Mucosa of stomach (tissue), 1 donor: ENCODE results near the gene LAMA3.

Experiments used
- H3K27me3 ChIP-seq: one replicate; pipeline ENCODE4 v1.7.0; 2013; ENCODE audit warnings: mild to moderate bottlenecking, low read length; ENCODE audit not compliant: control insufficient read depth, insufficient read depth
- H3K36me3 ChIP-seq: one replicate; pipeline ENCODE4 v1.7.0; 2013; ENCODE audit warnings: low read length; ENCODE audit not compliant: control insufficient read depth, insufficient read depth
- H3K4me1 ChIP-seq: one replicate; pipeline ENCODE4 v1.7.0; 2013; ENCODE audit warnings: mild to moderate bottlenecking, low read length; ENCODE audit not compliant: control insufficient read depth, insufficient read depth
- H3K4me3 ChIP-seq: one replicate; pipeline ENCODE4 v1.7.0; 2013; ENCODE audit warnings: low read length
- H3K9ac ChIP-seq: one replicate; pipeline ENCODE4 v1.7.0; 2013; ENCODE audit warnings: mild to moderate bottlenecking, low read length, moderate library complexity
- H3K9me3 ChIP-seq: one replicate; pipeline ENCODE4 v1.7.0; 2013; ENCODE audit warnings: mild to moderate bottlenecking, low read length, moderate library complexity; ENCODE audit not compliant: control insufficient read depth
- donor health status: Pancreatic carcinoma.

LAMA3 gene

DNA sequence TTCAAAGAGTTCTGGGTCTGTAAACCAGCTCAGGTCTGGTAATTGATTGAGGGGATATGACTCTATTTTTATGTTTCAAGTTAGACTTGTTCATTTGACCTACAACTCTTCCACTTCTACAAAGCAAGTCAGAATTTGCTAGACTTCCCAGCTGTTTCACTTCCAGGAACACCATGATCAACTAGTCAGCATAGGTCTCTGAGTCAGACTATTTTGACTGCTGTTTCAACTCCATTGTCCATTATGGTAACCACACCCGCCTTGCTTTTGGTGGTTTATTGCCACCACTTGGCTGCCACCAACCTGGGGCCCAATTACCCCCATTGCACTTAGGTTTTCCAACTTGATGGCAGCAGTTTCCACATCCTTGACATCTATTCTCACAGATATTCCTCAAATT is 116.6 kb downstream of the LAMA3 start:
- H3K27me3 ChIP-seq, result no peaks in the 10 kb centered on the region
- H3K4me1 ChIP-seq, result no peaks in the 10 kb centered on the region
- H3K4me3 ChIP-seq, result no peak overlapping the region
- no peak overlapping the region for H3K9ac ChIP-seq
- H3K36me3 ChIP-seq, result no peaks in the 10 kb centered on the region
- no peaks in the 10 kb centered on the region for H3K9me3 ChIP-seq

DNA sequence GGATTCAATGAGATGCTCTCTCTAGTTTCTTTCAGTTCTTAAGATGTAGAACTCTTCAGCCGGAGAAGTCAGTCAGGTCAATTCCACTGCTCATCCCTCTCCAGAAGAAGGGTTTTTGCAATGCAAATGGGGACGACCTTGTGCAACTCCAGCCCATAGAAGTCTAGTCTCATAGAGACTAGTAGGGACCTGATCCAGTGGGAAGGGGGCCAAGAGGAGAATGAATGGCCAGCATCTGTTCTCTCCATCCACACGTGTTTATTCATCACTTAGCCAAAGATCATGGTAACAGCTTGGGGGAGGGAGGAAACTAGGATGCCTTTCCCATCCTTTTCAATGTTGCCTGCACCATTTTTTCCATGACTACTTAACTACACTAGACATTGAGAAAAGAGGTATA is 120.2 kb downstream of the LAMA3 start:
- no peaks in the 10 kb centered on the region for H3K36me3 ChIP-seq
- H3K4me3 ChIP-seq, result no peak overlapping the region
- no peak overlapping the region for H3K9ac ChIP-seq
- no peaks in the 10 kb centered on the region for H3K27me3 ChIP-seq
- H3K4me1 ChIP-seq, result no peaks in the 10 kb centered on the region
- H3K9me3 ChIP-seq, result no peaks in the 10 kb centered on the region

DNA sequence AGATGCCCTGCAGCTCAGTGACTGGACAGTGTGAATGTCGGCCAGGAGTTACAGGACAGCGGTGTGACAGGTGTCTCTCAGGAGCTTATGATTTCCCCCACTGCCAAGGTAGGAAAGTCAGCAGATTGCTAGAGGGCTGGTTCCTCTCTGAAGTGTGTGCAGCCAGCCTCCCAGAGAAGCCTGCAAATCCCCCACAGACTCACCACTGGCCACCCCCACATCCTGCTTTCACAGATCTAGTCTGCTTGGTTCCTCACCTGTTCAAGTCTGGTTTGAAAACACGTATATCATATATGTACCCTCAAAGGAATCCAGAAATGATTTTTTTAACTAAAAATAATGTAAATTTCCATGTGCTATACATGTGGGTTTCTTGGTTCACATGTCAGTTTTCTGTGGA is 121.1 kb downstream of the LAMA3 start:
- Histone ChIP-seq H3K27me3 (no peaks in the 10 kb centered on the region), H3K9ac (no peak overlapping the region), H3K9me3 (no peaks in the 10 kb centered on the region), H3K4me1 (no peaks in the 10 kb centered on the region), H3K36me3 (no peaks in the 10 kb centered on the region), H3K4me3 (no peak overlapping the region)

DNA sequence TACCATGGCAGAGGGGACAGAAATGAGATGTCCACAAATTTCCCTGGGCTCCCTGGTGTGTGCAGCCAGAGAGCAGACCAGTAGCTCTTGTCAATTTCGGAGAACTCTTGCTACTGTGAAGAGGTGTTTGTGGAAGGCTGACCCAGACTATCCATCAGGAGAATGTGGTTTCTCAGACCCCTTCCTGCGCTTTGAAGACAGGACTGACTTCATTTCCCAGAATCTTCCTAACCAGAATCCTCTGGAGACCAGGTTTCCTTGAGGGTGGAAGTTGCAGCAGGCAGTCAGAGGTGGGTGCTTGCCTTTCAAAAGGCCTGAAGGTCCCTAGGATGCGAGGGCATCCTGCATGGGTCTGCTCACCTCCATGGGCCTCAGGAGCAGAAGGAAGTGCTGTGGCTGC is 121.9 kb downstream of the LAMA3 start:
- Histone ChIP-seq H3K9ac (no peak overlapping the region), H3K27me3 (no peaks in the 10 kb centered on the region), H3K36me3 (peaks cover 3% of the 10 kb centered on the region), H3K4me1 (no peaks in the 10 kb centered on the region), H3K9me3 (no peaks in the 10 kb centered on the region), H3K4me3 (no peak overlapping the region)

DNA sequence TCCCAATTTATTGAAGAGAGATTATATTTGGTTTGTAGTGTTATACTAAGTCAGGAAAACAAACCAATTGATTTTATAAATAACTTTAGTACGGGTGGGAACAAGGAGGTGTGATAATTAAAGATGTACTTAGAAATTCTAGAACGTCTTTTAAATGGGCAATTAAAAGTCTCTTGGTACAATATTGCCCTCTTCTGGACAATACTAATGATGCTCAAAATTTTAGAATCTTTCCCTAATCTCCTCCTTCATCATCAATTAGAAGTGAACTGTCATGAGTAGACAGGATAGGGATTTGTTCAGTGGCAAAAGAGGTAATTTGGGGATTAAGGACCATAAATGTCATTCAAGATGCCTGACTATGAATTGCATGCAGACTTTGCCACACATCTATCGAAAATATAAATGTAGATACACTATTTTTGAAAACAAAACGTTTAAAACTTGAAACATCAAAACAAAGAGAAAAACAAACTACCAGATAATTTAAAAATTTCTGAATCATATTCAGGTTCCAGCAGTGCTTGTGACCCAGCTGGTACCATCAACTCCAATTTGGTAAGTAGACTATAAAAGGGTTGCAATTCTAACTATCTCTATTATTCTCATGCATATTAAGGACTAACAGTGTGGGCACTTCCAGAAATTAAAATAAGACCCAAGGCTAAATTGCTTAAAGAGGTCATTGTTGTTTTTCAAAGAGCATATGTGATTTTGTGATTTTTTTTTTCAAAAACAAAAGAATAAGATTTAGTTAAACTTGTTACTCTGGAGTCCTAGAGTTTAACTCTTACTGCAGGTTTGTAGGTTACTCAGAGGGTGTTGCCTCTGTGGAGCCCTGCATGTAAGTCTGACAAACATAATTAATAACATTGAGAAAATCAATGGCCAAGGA is 123.5 kb downstream of the LAMA3 start:
- H3K4me3 ChIP-seq, result no peak overlapping the region
- no peaks in the 10 kb centered on the region for H3K27me3 ChIP-seq
- H3K9ac ChIP-seq, result no peak overlapping the region
- no peaks in the 10 kb centered on the region for H3K4me1 ChIP-seq
- H3K36me3 ChIP-seq, result peaks cover 4% of the 10 kb centered on the region
- no peaks in the 10 kb centered on the region for H3K9me3 ChIP-seq

DNA sequence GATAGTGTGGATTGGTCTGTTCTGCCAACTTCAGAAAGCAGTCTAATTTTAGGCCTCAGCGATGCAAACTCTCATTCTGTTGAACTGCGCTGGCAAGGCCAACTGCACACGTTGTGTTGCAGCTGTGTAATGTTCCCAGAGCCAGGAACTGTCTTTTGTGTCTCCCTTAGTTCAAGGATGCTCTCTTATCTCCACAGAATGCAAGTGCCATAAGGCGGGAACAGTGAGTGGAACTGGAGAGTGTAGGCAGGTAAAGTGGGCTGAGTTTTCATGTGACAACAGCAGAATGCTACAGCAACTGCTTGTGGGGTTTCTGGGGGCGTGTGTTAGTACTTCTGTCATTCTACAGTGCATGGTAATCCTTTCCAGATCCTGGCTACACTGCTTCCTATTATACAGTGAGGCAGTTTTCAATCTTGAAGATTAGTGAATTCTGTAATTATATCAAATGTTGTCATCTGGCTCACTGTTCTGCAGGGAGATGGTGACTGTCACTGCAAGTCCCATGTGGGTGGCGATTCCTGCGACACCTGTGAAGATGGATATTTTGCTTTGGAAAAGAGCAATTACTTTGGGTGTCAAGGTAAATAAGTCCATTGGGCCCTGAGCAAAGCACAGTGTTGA is 125.8 kb downstream of the LAMA3 start:
- H3K9me3 ChIP-seq, result no peaks in the 10 kb centered on the region
- no peak overlapping the region for H3K9ac ChIP-seq
- no peak overlapping the region for H3K4me3 ChIP-seq
- H3K27me3 ChIP-seq, result no peaks in the 10 kb centered on the region
- H3K36me3 ChIP-seq, result peaks cover 4% of the 10 kb centered on the region
- no peaks in the 10 kb centered on the region for H3K4me1 ChIP-seq

DNA sequence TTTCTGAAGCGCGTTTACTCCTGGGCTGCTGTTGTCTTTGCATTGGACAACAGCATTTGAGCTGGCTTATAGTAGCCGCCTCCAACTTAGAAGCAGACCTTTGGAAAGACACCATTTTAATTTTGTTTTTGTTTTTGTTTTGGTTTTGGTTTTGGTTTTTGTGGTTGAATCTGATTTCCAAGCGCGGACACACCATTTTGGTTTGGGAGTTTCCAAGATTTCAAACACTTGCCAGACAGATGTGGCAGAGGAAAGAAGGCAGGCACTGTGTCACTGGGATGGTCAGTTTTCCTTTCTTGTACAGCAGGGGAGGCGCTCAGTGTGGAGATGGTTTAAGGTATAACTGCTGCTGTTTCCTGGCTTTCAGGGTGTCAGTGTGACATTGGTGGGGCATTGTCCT is 126.8 kb downstream of the LAMA3 start:
- Histone ChIP-seq H3K4me1 (no peaks in the 10 kb centered on the region), H3K36me3 (peaks cover 4% of the 10 kb centered on the region), H3K4me3 (no peak overlapping the region), H3K9ac (no peak overlapping the region), H3K27me3 (no peaks in the 10 kb centered on the region), H3K9me3 (no peaks in the 10 kb centered on the region)

DNA sequence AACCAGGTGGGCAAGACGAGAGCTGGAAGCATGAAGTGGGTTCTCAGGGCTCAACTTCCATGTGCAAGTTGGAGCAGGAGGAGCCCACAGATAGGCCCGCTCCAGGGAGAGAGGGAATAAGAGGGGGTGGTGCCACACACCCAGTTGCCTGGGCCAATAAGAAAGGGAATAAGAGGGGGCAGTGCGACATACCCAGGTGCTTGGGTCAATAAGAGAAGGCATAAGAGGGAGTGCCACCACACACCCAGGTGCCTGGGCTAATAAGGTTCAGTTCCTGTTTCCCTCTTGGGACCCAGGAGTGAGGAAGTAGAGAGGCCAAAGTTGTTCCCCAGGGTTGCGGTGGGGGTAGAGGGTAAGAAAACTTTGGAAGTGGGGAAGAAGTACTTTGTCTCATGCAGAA is 127.5 kb downstream of the LAMA3 start:
- H3K36me3 ChIP-seq, result peaks cover 4% of the 10 kb centered on the region
- H3K4me1 ChIP-seq, result no peaks in the 10 kb centered on the region
- no peaks in the 10 kb centered on the region for H3K27me3 ChIP-seq
- H3K4me3 ChIP-seq, result no peak overlapping the region
- H3K9ac ChIP-seq, result no peak overlapping the region
- H3K9me3 ChIP-seq, result no peaks in the 10 kb centered on the region

DNA sequence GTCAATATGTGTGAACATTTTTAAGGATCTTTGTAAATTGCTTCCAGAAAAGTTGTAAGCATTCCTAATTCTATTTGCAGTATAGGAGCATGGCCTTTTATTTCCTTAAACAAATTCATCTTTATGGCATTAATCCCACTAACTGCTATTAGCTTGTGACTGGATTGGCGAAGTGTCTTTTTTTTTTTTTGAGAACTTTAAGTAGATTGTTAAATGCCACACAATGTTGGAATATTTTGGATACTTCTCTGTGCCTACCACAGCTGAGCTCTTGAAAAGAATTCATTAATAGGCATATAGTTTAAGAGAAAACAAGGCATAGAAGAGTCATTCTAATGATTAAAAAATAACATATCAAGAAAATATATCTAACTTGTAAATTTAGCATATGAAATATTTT is 129.7 kb downstream of the LAMA3 start:
- H3K9ac ChIP-seq, result no peak overlapping the region
- peaks cover 4% of the 10 kb centered on the region for H3K36me3 ChIP-seq
- H3K4me1 ChIP-seq, result no peaks in the 10 kb centered on the region
- no peak overlapping the region for H3K4me3 ChIP-seq
- no peaks in the 10 kb centered on the region for H3K9me3 ChIP-seq
- no peaks in the 10 kb centered on the region for H3K27me3 ChIP-seq

DNA sequence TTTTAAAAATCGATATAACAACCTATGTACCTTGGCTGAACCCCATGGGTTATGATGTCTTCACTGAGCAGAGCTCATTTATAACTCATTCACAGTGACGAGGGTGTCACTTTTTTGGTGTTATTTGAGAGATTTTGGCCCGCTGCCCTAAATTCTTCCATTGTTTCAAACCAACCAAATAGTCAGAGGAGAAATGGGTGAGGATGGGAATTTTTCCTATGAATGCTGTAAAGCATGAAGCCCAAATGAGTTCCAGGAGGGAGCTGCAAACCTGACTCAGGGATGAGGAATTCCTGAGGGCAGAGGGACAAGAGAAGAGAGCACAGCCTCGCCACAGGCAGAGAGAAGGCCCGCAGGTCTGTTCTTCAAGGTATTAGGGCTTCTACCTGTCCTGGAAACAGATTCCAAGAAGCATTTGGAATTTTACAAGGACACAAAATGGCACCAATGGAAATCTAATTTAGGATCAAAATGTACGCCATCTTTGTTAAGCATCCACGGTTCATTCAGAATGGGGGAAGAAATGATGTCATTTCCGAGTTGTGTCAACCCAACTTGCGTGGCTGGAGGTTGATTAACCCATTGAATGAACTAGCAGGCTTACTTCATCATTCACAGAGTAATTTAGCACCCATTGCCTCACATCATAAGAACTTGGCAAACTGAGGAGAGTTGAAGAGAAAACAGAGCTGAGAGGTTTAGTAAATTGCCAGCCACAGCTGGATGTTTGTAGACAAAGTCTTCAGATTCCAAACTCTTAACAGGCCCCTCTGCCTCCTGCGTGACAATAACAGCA is 133.5 kb downstream of the LAMA3 start:
- no peak overlapping the region for H3K4me3 ChIP-seq

DNA sequence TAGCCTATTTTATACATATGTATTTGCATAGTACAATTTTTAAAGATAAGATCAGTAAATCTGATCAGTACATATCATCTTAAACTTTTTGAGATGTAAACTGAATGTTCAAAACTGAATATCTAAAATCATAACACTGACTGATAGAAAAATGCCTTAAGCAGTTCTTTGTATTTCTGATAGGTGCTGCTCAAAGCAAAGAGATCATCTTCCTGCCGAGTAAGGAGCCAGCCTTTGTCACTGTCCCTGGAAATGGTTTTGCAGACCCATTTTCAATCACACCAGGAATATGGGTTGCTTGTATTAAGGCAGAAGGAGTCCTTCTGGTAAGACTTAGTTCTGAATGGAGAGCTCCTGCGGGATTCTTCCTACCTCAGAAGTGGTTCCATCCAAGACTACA is 135.0 kb downstream of the LAMA3 start:
- H3K36me3 ChIP-seq, result no peaks in the 10 kb centered on the region
- H3K27me3 ChIP-seq, result no peaks in the 10 kb centered on the region
- no peaks in the 10 kb centered on the region for H3K4me1 ChIP-seq
- H3K9me3 ChIP-seq, result no peaks in the 10 kb centered on the region
- no peak overlapping the region for H3K4me3 ChIP-seq
- H3K9ac ChIP-seq, result no peak overlapping the region

More for the DNA sequence above, 133.5 kb downstream of the LAMA3 start:
- H3K36me3 ChIP-seq, result no peaks in the 10 kb centered on the region
- H3K9ac ChIP-seq, result no peak overlapping the region
- no peaks in the 10 kb centered on the region for H3K4me1 ChIP-seq
- H3K9me3 ChIP-seq, result no peaks in the 10 kb centered on the region
- H3K27me3 ChIP-seq, result no peaks in the 10 kb centered on the region

DNA sequence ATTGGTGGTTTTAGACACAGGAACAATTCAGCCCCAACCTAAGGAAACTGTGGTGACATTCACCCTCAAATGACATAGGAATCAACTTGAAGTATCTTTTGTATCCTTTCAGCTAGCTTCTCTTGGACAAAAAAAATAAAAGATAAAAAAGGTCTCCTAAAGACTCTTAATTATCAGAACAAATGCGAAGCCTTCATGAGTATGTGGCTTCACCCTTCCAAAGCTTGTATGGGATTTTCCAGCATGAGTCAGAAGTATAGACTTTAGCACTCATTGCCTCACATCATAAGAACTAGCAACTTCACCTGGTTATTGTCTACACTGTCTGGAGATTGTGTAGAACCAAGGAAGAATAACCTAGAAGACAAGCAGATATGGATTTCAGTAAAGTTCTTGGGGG is 135.4 kb downstream of the LAMA3 start:
- no peak overlapping the region for H3K4me3 ChIP-seq
- H3K9ac ChIP-seq, result no peak overlapping the region
- no peaks in the 10 kb centered on the region for H3K9me3 ChIP-seq
- no peaks in the 10 kb centered on the region for H3K4me1 ChIP-seq
- H3K27me3 ChIP-seq, result no peaks in the 10 kb centered on the region
- no peaks in the 10 kb centered on the region for H3K36me3 ChIP-seq
